ENCODE data around the gene OGFRL1. TPM values are rescaled to one million over a fixed set of nuclear protein-coding genes. Genes with fewer than 3 reads are reported as not detected.

Gene OGFRL1
- total RNA-seq = 10 to 100 TPM; 23.6 to 29.9 TPM
- 10 to 100 TPM in 1 of 2 donors, 1 to 10 TPM in 1; 6.8 to 11.9 TPM for polyA plus RNA-seq
- long read RNA-seq, donor 1, full-length matches to known transcripts = 1 of 7 reads
- long read RNA-seq, donor 1, partial matches to known transcripts = 0 of 7 reads
- long read RNA-seq, donor 1, other reads (novel, unspliced or antisense) = 6 of 7 reads
- long read RNA-seq, donor 2, full-length matches to known transcripts = 3 of 22 reads
- long read RNA-seq, donor 2, partial matches to known transcripts = 1 of 22 reads
- long read RNA-seq, donor 2, other reads (novel, unspliced or antisense) = 18 of 22 reads

DNA sequence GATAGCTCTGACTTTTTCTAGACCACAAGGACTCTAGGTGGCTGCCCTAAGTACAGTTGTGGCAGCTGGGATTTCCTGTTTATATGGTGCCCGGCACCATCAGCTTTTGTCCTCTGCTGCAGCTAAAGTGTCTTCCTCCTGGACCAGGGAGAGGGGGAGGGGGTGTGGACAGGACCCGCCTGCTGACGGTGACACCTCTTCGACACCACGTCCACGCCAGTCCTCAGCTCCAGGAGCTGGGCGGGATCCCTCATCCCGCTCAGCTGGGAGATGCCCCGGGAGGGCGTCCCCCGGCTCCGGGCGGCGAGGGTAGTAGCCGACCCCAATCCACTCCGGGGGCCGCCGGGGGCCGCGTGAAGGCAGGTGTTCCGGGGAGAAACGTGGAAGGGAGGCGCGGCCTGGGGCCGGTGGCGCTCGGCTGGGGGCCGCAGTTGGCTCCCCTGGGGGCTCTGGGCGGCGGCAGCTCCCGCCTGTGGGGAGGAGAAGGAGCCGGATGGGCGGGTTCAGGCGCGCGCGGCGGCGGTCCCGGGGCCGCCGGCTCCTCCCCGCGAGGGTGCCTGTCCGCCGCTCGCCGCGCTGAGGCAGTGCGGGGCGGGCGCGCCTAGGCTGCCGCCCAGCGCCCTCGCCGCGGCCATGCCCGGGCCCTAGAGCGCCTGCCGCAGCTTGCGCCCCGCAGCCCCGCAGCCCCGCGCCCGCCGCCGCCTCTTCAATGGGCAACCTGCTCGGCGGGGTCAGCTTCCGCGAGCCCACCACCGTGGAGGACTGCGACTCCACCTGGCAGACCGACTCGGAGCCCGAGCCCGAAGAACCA, at the start of gene OGFRL1:
Gene OGFRL1 (plus strand): TSS at position 584 of the 811 bp plus-strand sequence. CDS start 126 bp downstream, at position 710.
- H3K9me3 ChIP-seq (ENCODE audit: control insufficient read depth, low read length) = no peaks in the 10 kb centered on the region
- H3K4me3 ChIP-seq (ENCODE audit: low read length in 2 of 2) = peak within 1 kb of the TSS; percentile 90 to 91
- intact Hi-C loops (cut with DNase I) = no loop called here
- peak; percentile 96 for ATAC-seq (ENCODE audit: low FRiP score)
- WGBS, 2 donors = 0 to 1% methylated on average over 28 to 79 of the region's 79 CpGs
- H3K27ac ChIP-seq (ENCODE audit: low read depth in 1 of 2, low read length in 2 of 2) = peak within 1 kb of the TSS; percentile 44 to 81
- peaks cover 0 to 4% of the 10 kb centered on the region in 2 donors for H3K4me1 ChIP-seq (ENCODE audit: control insufficient read depth in 1 of 2, insufficient read depth in 2 of 2, low read length in 2 of 2)
- H3K27me3 ChIP-seq (ENCODE audit: control insufficient read depth in 1 of 2, insufficient read depth in 2 of 2, low read length in 1 of 2) = no peaks in the 10 kb centered on the region
- DNase-seq = peak; percentile 88 to 92
- no peaks in the 10 kb centered on the region for H3K36me3 ChIP-seq (ENCODE audit: control insufficient read depth in 1 of 2, insufficient read depth in 2 of 2, low read length in 1 of 2)

- no peak for ATAC-seq (ENCODE audit: low FRiP score)
- Histone ChIP-seq H3K27me3 (ENCODE audit: control insufficient read depth in 1 of 2, insufficient read depth in 2 of 2, low read length in 1 of 2) (no peaks in the 10 kb centered on the region), H3K9me3 (ENCODE audit: control insufficient read depth, low read length) (no peaks in the 10 kb centered on the region), H3K4me1 (ENCODE audit: control insufficient read depth in 1 of 2, insufficient read depth in 2 of 2, low read length in 2 of 2) (no peaks in the 10 kb centered on the region), H3K36me3 (ENCODE audit: control insufficient read depth in 1 of 2, insufficient read depth in 2 of 2, low read length in 1 of 2) (no peaks in the 10 kb centered on the region), H3K27ac (ENCODE audit: low read depth in 1 of 2, low read length in 2 of 2) (no peak overlapping the region), H3K4me3 (ENCODE audit: low read length in 2 of 2) (no peak overlapping the region)
- no peak for DNase-seq
- intact Hi-C loops (cut with DNase I) = no loop called here
- WGBS, 2 donors = 73 to 79% methylated on average over 5 of the region's 5 CpGs
These were observed 48.9 kb upstream of the OGFRL1 start for GRCh38 chr6:71239694-71240093.

GRCh38 chr6:71245265-71246049, 43.2 kb upstream of the OGFRL1 start:
- no peak for ATAC-seq (ENCODE audit: low FRiP score)
- intact Hi-C loops (cut with DNase I) = no loop called here
- Histone ChIP-seq H3K4me1 (ENCODE audit: control insufficient read depth in 1 of 2, insufficient read depth in 2 of 2, low read length in 2 of 2) (no peaks in the 10 kb centered on the region), H3K36me3 (ENCODE audit: control insufficient read depth in 1 of 2, insufficient read depth in 2 of 2, low read length in 1 of 2) (no peaks in the 10 kb centered on the region), H3K27me3 (ENCODE audit: control insufficient read depth in 1 of 2, insufficient read depth in 2 of 2, low read length in 1 of 2) (no peaks in the 10 kb centered on the region), H3K4me3 (ENCODE audit: low read length in 2 of 2) (no peak overlapping the region), H3K27ac (ENCODE audit: low read depth in 1 of 2, low read length in 2 of 2) (no peak overlapping the region), H3K9me3 (ENCODE audit: control insufficient read depth, low read length) (no peaks in the 10 kb centered on the region)
- WGBS, 2 donors = 95 to 96% methylated on average over 31 of the region's 31 CpGs
- DNase-seq = peak in 1 of 2 donors; percentile 66

DNA sequence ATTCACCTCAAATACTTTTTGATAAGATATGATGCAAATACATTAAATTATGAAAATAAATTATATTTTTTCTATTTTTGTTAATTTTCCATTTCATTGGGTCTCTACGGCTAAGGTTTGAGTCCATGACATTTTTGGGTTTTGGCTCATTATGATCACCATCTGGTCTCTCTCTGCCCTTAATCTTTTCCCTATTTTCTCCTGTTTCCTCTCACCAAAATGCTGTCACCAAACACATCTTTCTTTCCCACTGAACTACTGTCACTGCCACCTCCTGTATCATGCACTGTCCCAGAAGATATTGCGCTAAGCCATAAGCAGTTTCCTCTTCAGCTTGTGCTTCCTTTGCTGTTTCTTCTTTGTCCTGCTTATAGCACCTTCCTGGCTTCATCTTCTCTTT, 42.0 kb upstream of the OGFRL1 start:
- ATAC-seq (ENCODE audit: low FRiP score) (no peak), DNase-seq (no peak)
- no peaks in the 10 kb centered on the region for H3K27me3 ChIP-seq (ENCODE audit: control insufficient read depth in 1 of 2, insufficient read depth in 2 of 2, low read length in 1 of 2)
- WGBS, 2 donors = 73 to 85% methylated on average over 2 of the region's 2 CpGs
- no peaks in the 10 kb centered on the region for H3K4me1 ChIP-seq (ENCODE audit: control insufficient read depth in 1 of 2, insufficient read depth in 2 of 2, low read length in 2 of 2)
- H3K36me3 ChIP-seq (ENCODE audit: control insufficient read depth in 1 of 2, insufficient read depth in 2 of 2, low read length in 1 of 2) = no peaks in the 10 kb centered on the region
- intact Hi-C loops (cut with DNase I) = no loop called here
- H3K27ac ChIP-seq (ENCODE audit: low read depth in 1 of 2, low read length in 2 of 2) = no peak overlapping the region
- no peaks in the 10 kb centered on the region for H3K9me3 ChIP-seq (ENCODE audit: control insufficient read depth, low read length)
- no peak overlapping the region for H3K4me3 ChIP-seq (ENCODE audit: low read length in 2 of 2)

- Histone ChIP-seq H3K9me3 (ENCODE audit: control insufficient read depth, low read length) (no peaks in the 10 kb centered on the region), H3K27me3 (ENCODE audit: control insufficient read depth in 1 of 2, insufficient read depth in 2 of 2, low read length in 1 of 2) (no peaks in the 10 kb centered on the region), H3K36me3 (ENCODE audit: control insufficient read depth in 1 of 2, insufficient read depth in 2 of 2, low read length in 1 of 2) (no peaks in the 10 kb centered on the region), H3K4me1 (ENCODE audit: control insufficient read depth in 1 of 2, insufficient read depth in 2 of 2, low read length in 2 of 2) (no peaks in the 10 kb centered on the region), H3K4me3 (ENCODE audit: low read length in 2 of 2) (no peak overlapping the region), H3K27ac (ENCODE audit: low read depth in 1 of 2, low read length in 2 of 2) (no peak overlapping the region)
- WGBS, 2 donors = 81 to 87% methylated on average over 1 of the region's 1 CpG
- intact Hi-C loops (cut with DNase I) = no loop called here
- ATAC-seq (ENCODE audit: low FRiP score) (peak; percentile 21), DNase-seq (no peak)
These were observed 40.3 kb upstream of the OGFRL1 start for GRCh38 chr6:71248306-71248765.

- Histone ChIP-seq H3K27me3 (ENCODE audit: control insufficient read depth in 1 of 2, insufficient read depth in 2 of 2, low read length in 1 of 2) (no peaks in the 10 kb centered on the region), H3K36me3 (ENCODE audit: control insufficient read depth in 1 of 2, insufficient read depth in 2 of 2, low read length in 1 of 2) (no peaks in the 10 kb centered on the region), H3K4me1 (ENCODE audit: control insufficient read depth in 1 of 2, insufficient read depth in 2 of 2, low read length in 2 of 2) (no peaks in the 10 kb centered on the region), H3K9me3 (ENCODE audit: control insufficient read depth, low read length) (no peaks in the 10 kb centered on the region), H3K27ac (ENCODE audit: low read depth in 1 of 2, low read length in 2 of 2) (no peak overlapping the region), H3K4me3 (ENCODE audit: low read length in 2 of 2) (no peak overlapping the region)
- ATAC-seq (ENCODE audit: low FRiP score) (no peak), DNase-seq (no peak)
- WGBS, 2 donors = 56 to 63% methylated on average over 2 of the region's 2 CpGs
- intact Hi-C loops (cut with DNase I) = no loop called here
These were observed 39.6 kb upstream of the OGFRL1 start for GRCh38 chr6:71248878-71249544.

DNA sequence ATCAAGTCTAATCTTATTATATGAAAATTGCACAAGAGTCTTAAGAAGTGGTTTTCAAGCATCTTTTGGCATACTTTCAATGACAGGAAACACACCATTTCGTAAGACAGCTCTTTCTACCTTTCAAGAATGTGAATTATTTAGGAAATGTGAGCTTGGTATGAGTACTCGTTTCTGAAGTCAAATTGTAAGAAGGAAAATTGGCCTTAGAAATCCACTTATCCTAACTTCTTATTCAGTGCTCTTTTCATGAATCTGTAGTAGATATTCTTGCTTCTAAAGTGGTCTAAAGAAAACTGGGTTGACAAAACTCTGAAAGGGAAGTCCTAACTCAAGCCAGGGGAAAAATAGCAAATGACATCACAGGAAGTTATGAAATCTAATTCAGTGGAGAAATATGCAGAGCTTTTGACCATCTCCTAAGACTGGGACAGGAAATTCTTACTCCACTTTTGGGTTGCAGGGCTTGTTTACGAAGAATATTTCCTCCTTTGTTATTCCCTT, 38.5 kb upstream of the OGFRL1 start:
- Histone ChIP-seq H3K27ac (ENCODE audit: low read depth in 1 of 2, low read length in 2 of 2) (peak overlapping the region in 1 of 2 donors; percentile 14), H3K27me3 (ENCODE audit: control insufficient read depth in 1 of 2, insufficient read depth in 2 of 2, low read length in 1 of 2) (no peaks in the 10 kb centered on the region), H3K9me3 (ENCODE audit: control insufficient read depth, low read length) (no peaks in the 10 kb centered on the region), H3K36me3 (ENCODE audit: control insufficient read depth in 1 of 2, insufficient read depth in 2 of 2, low read length in 1 of 2) (no peaks in the 10 kb centered on the region), H3K4me1 (ENCODE audit: control insufficient read depth in 1 of 2, insufficient read depth in 2 of 2, low read length in 2 of 2) (no peaks in the 10 kb centered on the region), H3K4me3 (ENCODE audit: low read length in 2 of 2) (no peak overlapping the region)
- intact Hi-C loops (cut with DNase I) = no loop called here
- WGBS, 2 donors = 13 to 15% methylated on average over 3 of the region's 3 CpGs
- no peak for DNase-seq
- peak; percentile 88 for ATAC-seq (ENCODE audit: low FRiP score)

GRCh38 chr6:71252410-71252809, 36.2 kb upstream of the OGFRL1 start:
- no peak for ATAC-seq (ENCODE audit: low FRiP score)
- no peaks in the 10 kb centered on the region for H3K4me1 ChIP-seq (ENCODE audit: control insufficient read depth in 1 of 2, insufficient read depth in 2 of 2, low read length in 2 of 2)

More at GRCh38 chr6:71252410-71252809, 36.2 kb upstream of the OGFRL1 start:
- intact Hi-C loops (cut with DNase I) = no loop called here
- no peak overlapping the region for H3K4me3 ChIP-seq (ENCODE audit: low read length in 2 of 2)
- H3K27ac ChIP-seq (ENCODE audit: low read depth in 1 of 2, low read length in 2 of 2) = no peak overlapping the region
- H3K36me3 ChIP-seq (ENCODE audit: control insufficient read depth in 1 of 2, insufficient read depth in 2 of 2, low read length in 1 of 2) = no peaks in the 10 kb centered on the region
- DNase-seq = no peak
- no peaks in the 10 kb centered on the region for H3K9me3 ChIP-seq (ENCODE audit: control insufficient read depth, low read length)
- H3K27me3 ChIP-seq (ENCODE audit: control insufficient read depth in 1 of 2, insufficient read depth in 2 of 2, low read length in 1 of 2) = no peaks in the 10 kb centered on the region

Measured in aorta (tissue), 5 donors.